ENCODE results near the gene FGF7.
"Not testable (repeated sequence)": the region's sequence is repeated elsewhere in the genome, so short reads cannot be mapped to it uniquely, and the experiment has no call there.

The FGF7 gene

GRCh38 chr15:49495993-49496753 is 73.1 kb downstream of the FGF7 start:
- DNase-seq (ENCODE audit: low read depth in 2 of 2), result no peak

DNA sequence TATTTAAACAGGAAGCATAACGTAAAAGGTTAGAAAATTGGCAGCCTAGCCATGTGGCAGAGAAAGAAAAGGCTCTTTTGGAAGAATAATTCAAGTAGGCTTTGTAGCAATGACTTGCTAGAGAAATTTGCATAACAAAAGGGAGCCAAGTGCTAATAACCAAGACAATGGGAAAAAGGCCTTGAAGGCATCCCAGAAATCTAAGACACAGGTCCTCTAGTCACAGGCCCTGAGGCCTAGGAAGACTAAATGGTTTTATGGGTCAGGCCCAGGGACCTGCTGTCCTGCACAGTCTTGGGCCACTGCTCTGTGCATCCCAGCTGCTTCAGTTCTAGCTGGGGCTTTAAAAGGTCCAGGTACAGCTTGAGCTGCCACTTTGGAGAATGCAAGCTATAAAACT is 78.5 kb downstream of the FGF7 start:
- DNase-seq (ENCODE audit: low read depth in 2 of 2), result no peak

GRCh38 chr15:49506341-49506740 is 83.3 kb downstream of the FGF7 start:
- no peak for DNase-seq (ENCODE audit: low read depth in 2 of 2)

- no peak for DNase-seq (ENCODE audit: low read depth in 2 of 2)
Observed at GRCh38 chr15:49507261-49507660, 84.2 kb downstream of the FGF7 start.

- DNase-seq (ENCODE audit: low read depth in 2 of 2), result not testable (repeated sequence)
Observed at GRCh38 chr15:49512739-49513138, 89.7 kb downstream of the FGF7 start.

DNA sequence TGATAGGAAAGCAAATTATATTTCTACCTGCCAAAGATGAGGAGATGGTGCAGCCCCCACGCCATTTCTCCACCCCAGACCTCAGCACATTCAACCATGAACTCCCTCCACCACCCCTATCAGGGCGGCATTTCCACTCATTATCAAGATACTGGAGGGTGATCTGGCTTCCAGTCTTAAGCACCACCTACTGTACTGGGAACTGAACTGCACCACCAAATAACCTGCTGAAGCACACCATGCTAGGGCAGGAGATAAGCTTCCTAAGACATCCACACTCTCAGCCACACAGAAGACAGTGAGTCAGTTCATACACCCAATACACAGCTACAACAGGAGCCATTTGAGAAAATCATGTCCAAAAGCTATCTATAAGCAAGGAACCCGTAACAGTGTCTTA is 98.8 kb downstream of the FGF7 start:
- DNase-seq (ENCODE audit: low read depth in 2 of 2), result no peak

- DNase-seq (ENCODE audit: low read depth in 2 of 2), result no peak
Observed at GRCh38 chr15:49528289-49528688, 105.2 kb downstream of the FGF7 start.

DNA sequence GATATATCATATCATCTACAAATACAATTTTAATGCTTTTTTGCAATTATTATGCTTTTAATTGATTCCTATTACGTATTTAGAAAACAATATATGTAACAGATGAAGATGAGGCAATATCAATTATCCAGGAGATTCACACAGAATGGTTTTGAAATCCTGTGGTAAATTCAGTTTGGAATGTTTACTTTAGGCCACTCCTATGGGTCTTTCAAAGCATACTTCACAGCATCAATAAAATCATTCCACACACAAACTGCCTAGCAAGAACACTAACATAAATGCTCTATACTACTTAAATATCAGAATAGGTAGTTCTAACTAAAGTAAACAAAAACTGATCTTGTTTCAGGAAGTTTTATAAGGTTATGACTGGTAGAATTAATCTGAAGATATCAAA is 107.0 kb downstream of the FGF7 start:
- DNase-seq (ENCODE audit: low read depth in 2 of 2), result no peak

Data from stimulated activated CD4-positive, alpha-beta T cell treated with anti-CD3 and anti-CD28 coated beads, Interleukin-15, amount 100 ng/mL, for 48 hours (primary cell).